Right lung (tissue), 5 donors: ENCODE measurements around the gene BIRC3. TPM values are rescaled to one million over a fixed set of nuclear protein-coding genes. Genes with fewer than 3 reads are reported as not detected.
"Not testable (repeated sequence)": the region's sequence is repeated elsewhere in the genome, so short reads cannot be mapped to it uniquely, and the experiment has no call there.

Source experiments
- DNase-seq, 2 donors: peaks; one replicate each; pipeline ENCODE4 v3.0.0-alpha.2; 2013
- polyA plus RNA-seq, 5 donors: library from polyadenylated mRNA; unstranded; fragments of 120-200 nt; gene quantifications; one replicate each; pipeline versions ENCODE4 v1.2.1 to v1.2.3, GENCODE V29; 2013; ENCODE audit warnings: inconsistent platforms in 1 of 5, low replicate concordance in 1 of 5; ENCODE audit not compliant: insufficient read length in 5 of 5, insufficient read depth in 1 of 5

BIRC3 gene
- polyA plus RNA-seq, 5 donors: 2.4 to 5.1 (median 4.7) TPM

GRCh38 chr11:102368472-102368871 is 51.2 kb downstream of the BIRC3 start:
- no peak for DNase-seq

- DNase-seq: not testable (repeated sequence)
Measured at GRCh38 chr11:102374633-102375424, 57.5 kb downstream of the BIRC3 start.

- DNase-seq: no peak
Measured at GRCh38 chr11:102375720-102376399, 58.6 kb downstream of the BIRC3 start.

GRCh38 chr11:102377891-102378290 is 60.6 kb downstream of the BIRC3 start:
- DNase-seq: no peak

- DNase-seq: no peak
Measured at GRCh38 chr11:102378818-102379217, 61.5 kb downstream of the BIRC3 start.

DNA sequence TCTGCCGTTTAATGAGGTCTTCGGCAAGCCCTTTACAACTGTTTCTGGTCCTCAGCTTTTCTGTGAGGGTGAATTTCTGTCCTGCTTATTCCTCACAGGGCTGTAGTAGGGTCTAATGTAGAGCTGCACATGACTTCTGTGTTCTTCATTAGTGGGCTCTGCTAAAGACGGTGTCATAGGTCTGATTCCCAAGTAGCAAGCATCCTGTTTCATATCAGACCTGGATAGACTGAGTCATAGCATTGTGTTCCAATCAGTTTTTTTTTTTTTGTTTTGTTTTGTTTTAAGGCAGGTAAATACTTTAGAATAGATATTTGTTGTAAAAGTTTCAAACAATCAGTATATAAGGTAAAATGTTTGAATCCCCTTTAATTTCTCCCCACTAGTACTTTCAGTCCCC is 65.1 kb downstream of the BIRC3 start:
- no peak for DNase-seq

DNA sequence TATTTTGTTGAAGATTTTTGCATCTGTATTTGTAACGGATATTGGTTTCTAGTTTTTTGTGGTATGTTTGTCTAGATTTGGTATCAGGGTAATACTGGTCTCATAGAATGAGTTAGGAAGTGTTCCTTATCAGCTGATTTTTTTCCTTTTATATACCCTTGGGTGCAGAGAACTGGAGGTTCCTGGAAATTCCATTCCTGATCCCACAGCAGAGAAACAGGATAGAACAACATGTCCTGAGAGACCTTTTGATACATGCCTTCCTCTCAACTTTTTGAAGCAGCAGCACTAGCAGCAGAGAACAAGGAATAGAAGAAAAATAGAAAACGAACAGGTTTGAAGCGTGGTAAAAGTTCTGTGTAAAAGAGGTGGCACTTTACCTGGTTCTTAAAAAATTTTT is 66.6 kb downstream of the BIRC3 start:
- DNase-seq: no peak

- peak; percentile 36 to 43 for DNase-seq
Measured at GRCh38 chr11:102384419-102385079, 67.3 kb downstream of the BIRC3 start.

DNA sequence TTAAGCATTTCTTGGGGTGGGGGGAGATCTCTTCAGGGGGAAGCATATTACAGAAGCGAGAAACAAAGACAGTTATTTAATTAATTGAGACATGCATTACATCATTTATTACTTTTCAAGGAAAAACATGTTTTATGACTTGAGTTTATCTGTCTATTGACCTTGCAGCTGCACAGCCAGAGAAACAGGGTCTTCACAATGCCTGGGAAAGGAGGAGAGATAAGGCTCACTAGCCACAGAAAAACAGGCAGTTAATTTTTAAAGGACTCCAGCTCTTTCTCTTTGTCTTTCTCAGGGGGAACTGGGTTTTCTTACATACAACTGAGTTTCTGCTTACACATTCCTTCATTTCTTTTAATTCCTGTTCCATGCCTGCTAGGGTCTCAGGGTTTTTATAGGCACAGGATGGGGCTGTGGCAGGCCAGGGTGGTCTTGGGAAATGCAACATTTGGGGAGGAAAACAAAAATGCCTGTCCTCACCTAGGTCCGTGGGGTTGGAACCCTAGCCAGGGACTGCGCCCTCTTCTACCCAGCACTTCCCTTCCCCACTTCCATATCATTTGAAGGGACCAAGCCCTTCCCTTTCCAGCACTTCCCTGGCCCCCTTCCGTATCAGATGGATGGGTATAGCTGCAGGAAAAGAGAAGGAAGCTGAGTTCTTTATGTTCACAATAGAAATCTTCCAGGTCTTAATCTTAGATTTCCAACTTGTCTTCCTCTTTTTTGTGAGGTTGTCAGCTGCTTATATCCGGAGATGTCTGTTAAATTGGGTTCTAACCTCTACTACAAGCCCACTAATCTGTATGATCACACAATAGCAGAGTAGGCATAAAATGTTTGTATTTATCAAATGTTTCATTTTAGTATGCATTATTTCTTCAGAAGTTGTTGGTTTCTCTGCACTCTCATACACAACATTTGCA is 68.1 kb downstream of the BIRC3 start:
- no peak for DNase-seq

DNA sequence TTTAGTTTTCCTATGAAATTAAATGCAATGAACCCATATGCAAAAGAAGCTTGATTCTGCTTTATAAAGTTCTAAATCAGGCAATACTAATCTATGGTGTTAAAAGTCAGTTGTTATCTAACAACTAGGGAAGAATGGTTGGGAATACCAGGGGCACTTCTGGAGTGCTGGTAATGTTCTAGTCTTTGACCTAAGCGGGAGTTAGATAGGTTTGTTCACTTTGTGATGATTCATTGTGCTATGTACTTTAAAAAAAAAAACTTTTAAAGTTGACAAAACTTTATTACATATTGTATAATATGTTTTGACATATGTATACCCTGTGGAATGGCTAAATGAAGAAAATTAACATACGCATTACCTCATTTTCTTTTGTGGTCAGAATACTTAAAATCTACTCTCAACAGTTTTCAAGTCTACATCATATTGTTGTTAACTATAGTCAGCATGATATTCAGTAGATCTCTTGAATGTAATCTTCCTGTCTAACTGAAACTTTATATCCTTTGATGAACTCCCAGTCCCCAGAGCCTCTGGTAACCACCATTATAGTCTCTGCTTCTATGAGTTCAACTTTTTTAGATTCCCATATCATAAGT is 69.0 kb downstream of the BIRC3 start:
- DNase-seq: no peak

- no peak for DNase-seq
Measured at GRCh38 chr11:102387043-102387781, 69.9 kb downstream of the BIRC3 start.

Other genes with a start within 250 kb of the BIRC3 start
- 100 to 1,000 TPM; 228 to 385 (median 348) TPM for gene YAP1, start 207.0 kb upstream of the BIRC3 start, polyA plus RNA-seq
- 10 to 100 TPM; 58.5 to 82.4 (median 78.6) TPM for gene BIRC2, start 29.7 kb downstream of the BIRC3 start, polyA plus RNA-seq
- 100 to 1,000 TPM; 203 to 398 (median 328) TPM for gene TMEM123, start 135.3 kb downstream of the BIRC3 start, polyA plus RNA-seq
- under 1 TPM in 4 of 5 donors, not detected in 1; 0.38 to 0.84 (median 0.70) TPM for gene MMP7, start 213.3 kb downstream of the BIRC3 start, polyA plus RNA-seq